ENCODE data around the gene SFMBT1.

SFMBT1 gene

DNA sequence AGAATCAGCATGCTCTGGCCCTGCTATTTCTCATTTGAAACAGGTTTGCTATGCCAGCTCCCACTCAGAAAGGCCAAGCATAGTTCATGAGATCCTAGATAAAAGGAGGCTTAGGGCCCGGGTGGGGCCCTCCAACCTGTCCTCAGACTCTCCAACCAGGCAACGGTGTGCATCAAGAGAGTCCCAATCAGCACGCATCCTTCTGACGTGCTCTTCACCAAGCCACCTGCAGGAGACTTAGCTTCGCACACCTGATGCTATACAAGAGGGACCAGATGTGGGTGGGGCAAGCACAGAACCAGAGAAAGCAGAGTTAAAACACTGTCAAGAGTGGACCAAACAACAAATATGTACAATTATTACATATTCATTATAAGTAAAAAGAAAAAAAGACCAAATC is 165.8 kb downstream of the SFMBT1 start:
- no peak overlapping the region for H3K4me3 ChIP-seq (ENCODE audit: low read depth, low read length)
- TF ChIP-seq, protein P1, sequence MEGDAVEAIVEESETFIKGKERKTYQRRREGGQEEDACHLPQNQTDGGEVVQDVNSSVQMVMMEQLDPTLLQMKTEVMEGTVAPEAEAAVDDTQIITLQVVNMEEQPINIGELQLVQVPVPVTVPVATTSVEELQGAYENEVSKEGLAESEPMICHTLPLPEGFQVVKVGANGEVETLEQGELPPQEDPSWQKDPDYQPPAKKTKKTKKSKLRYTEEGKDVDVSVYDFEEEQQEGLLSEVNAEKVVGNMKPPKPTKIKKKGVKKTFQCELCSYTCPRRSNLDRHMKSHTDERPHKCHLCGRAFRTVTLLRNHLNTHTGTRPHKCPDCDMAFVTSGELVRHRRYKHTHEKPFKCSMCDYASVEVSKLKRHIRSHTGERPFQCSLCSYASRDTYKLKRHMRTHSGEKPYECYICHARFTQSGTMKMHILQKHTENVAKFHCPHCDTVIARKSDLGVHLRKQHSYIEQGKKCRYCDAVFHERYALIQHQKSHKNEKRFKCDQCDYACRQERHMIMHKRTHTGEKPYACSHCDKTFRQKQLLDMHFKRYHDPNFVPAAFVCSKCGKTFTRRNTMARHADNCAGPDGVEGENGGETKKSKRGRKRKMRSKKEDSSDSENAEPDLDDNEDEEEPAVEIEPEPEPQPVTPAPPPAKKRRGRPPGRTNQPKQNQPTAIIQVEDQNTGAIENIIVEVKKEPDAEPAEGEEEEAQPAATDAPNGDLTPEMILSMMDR (IDR thresholded peaks at IDR 0.05; ENCODE audit: low read depth, low read length): no peak

- no peak overlapping the region for H3K4me3 ChIP-seq (ENCODE audit: low read depth, low read length)
- TF ChIP-seq, protein P1 (IDR thresholded peaks at IDR 0.05; ENCODE audit: low read depth, low read length): no peak
Measured at GRCh38 chr3:52879581-52879980, 166.3 kb downstream of the SFMBT1 start.

DNA sequence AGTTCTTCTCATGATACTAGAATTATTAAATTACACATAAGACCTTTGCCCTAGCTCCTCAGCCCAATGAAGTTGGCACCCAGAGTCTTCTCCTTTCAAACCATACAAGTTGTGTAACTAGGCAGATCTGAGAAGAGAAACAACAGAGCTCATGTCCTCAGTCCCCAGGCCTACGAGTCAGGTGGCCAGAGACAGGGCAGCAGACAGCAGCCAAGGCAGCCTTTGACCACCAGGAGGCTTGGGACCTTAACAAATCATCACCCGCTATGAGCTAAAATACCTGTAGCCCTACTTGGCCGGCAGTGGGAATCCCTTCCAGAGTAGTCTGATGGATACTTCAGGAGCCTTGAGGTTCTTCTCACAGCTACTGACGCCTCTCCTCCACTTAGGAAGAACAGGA is 166.8 kb downstream of the SFMBT1 start:
- TF ChIP-seq, protein P1 (IDR thresholded peaks at IDR 0.05; ENCODE audit: low read depth, low read length): no peak
- H3K4me3 ChIP-seq (ENCODE audit: low read depth, low read length): no peak overlapping the region

DNA sequence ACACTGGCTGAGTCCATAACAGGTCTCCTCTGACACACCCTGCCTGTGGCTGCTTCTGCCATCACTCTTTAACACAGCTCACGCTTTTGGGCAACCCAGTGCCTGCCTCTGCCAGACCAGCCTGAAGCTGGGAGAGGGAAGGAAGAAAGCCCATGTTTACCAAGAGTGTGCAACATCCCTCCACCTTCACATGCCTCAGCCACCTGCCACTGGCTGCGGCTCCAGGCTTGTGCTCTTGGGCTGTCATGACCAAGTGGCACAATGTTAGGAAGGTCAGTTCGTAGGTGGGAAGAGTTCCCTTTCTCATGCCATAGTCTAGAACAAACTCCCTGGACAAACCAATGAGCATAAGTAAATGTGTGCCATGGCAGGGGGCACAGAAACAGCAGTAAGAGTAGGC is 168.8 kb downstream of the SFMBT1 start:
- TF ChIP-seq, protein P1 (IDR thresholded peaks at IDR 0.05; ENCODE audit: low read depth, low read length): no peak
- H3K4me3 ChIP-seq (ENCODE audit: low read depth, low read length): no peak overlapping the region

DNA sequence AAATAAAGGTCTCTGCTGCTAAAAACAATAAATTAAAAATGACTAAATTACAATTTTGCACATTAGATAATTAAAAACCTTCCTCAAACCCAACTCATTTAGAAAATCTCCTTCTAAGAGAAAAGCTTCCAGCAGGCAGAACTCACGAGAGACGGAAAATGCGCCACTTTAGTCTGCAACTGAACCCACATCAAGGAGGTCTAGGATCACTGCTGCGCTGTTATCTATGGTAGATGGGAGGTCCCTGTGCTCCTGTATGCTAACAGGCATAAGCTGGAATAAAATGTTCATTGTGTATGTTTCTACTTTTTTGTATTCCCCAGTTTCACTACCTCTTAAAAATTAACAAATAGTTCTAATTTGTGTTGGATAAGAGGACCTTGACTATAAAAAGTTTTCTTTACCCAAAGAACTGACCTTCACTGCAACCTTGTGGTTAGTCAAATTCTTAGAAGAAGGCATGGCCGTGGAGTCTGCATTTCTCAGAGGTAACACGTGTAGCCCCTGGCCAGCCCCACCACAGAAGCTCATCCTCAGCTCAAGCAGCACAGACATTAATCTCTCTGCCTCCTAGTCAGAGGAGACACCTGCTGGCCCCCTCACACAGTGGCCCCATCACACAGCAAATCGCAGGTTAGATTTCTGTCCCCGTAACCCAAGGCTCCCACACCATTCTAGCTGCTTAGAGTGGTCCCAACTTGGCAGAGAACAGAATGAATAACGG is 170.8 kb downstream of the SFMBT1 start:
- H3K4me3 ChIP-seq (ENCODE audit: low read depth, low read length): no peak overlapping the region
- TF ChIP-seq, protein P1 (IDR thresholded peaks at IDR 0.05; ENCODE audit: low read depth, low read length): no peak

DNA sequence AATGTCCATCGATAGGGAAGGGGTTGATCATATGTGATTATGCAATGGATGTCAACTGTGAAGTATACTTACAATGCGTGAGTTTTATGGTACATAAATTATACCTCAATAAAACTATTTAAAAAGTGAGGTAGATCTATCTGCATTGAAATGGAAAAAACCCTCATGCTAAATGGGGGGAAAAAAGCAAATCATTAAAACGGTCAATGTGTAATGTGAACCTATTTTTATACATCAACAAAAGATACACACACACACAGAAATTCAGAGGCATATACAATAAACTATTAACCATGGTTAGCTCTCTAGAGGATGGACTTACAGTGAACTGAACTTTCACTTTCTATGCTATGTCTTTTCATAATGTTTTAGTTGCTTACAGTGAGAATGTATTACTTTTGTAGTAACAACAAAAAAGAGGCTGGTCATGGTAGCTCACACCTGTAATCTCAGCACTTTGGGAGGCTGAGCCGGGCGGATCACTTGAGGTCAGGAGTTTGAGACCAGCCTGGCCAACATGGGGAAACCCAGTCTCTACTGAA is 171.6 kb downstream of the SFMBT1 start:
- TF ChIP-seq, protein P1 (IDR thresholded peaks at IDR 0.05; ENCODE audit: low read depth, low read length): no peak
- H3K4me3 ChIP-seq (ENCODE audit: low read depth, low read length): no peak overlapping the region

GRCh38 chr3:52873433-52874159 is 172.3 kb downstream of the SFMBT1 start:
- TF ChIP-seq, protein P1 (IDR thresholded peaks at IDR 0.05; ENCODE audit: low read depth, low read length): no peak
- H3K4me3 ChIP-seq (ENCODE audit: low read depth, low read length): no peak overlapping the region

Data from WI38 (cell line).